Caco-2 (cell line): ENCODE data around the gene HES4. TPM values are rescaled to one million over a fixed set of nuclear protein-coding genes. Genes with fewer than 3 reads are reported as not detected.

Source experiments
- BruUV-seq: library from RNA; stranded (reverse); fragments of 400-500 nt; replicated peaks from 2 replicates; lab custom pipeline; 2021; lab: Mats Ljungman, UMichigan
- CTCF ChIA-PET: fragments of 300-600 bp; sonication (Branson Sonifier 250); formaldehyde crosslinking; loops from one replicate; lab custom pipeline; 2022; ENCODE audit warnings: antibody characterized with exemption; lab: Charles Lee
- POLR2A ChIA-PET: fragments of 300-600 bp; sonication (Branson Sonifier 250); formaldehyde crosslinking; loops from one replicate; lab custom pipeline; 2022; ENCODE audit warnings: antibody characterized with exemption; lab: Charles Lee
- DNase-seq, 2 experiments: peaks; one replicate each; pipeline versions ENCODE4 v3.0.0 to v3.0.0-alpha.2; 2020 to 2022
- H3K27me3 ChIP-seq: replicated peaks from 2 replicates; pipeline ENCODE4 v1.6.0; 2011; ENCODE audit warnings: low read length; ENCODE audit not compliant: control insufficient read depth, insufficient read depth
- H3K36me3 ChIP-seq: 2 replicates; pipeline ENCODE4 v1.5.1; 2011; ENCODE audit warnings: low read length; ENCODE audit not compliant: control insufficient read depth, insufficient read depth
- H3K4me1 ChIP-seq: fragments of 250-450 bp; sonication (Bioruptor Pico); 2 replicates; pipeline ENCODE4 v1.5.1; 2020; ENCODE audit warnings: mild to moderate bottlenecking
- H3K4me3 ChIP-seq: 2 replicates; pipeline ENCODE4 v1.5.1; 2011; ENCODE audit warnings: low read depth, mild to moderate bottlenecking, control low read depth, low read length
- H3K9me3 ChIP-seq: fragments of 250-450 bp; sonication (Bioruptor Pico); 2 replicates; pipeline ENCODE4 v1.5.1; 2020; ENCODE audit warnings: mild to moderate bottlenecking, moderate library complexity
- H3K27ac Mint-ChIP-seq: one replicate; pipeline ENCODE4 v1.8.0; 2022; ENCODE audit warnings: mixed read lengths; ENCODE audit not compliant: unreplicated experiment
- H3K27me3 Mint-ChIP-seq: one replicate; pipeline ENCODE4 v1.8.0; 2022; ENCODE audit warnings: mixed read lengths; ENCODE audit not compliant: insufficient read depth, unreplicated experiment
- H3K36me3 Mint-ChIP-seq: one replicate; pipeline ENCODE4 v1.8.0; 2022; ENCODE audit warnings: mild to moderate bottlenecking, mixed read lengths; ENCODE audit not compliant: insufficient read depth, unreplicated experiment
- H3K4me1 Mint-ChIP-seq: one replicate; pipeline ENCODE4 v1.8.0; 2022; ENCODE audit warnings: low read depth, mixed read lengths; ENCODE audit not compliant: unreplicated experiment
- H3K4me3 Mint-ChIP-seq: one replicate; pipeline ENCODE4 v1.8.0; 2022; ENCODE audit warnings: mild to moderate bottlenecking, moderate library complexity, mixed read lengths; ENCODE audit not compliant: unreplicated experiment
- H3K9me3 Mint-ChIP-seq: one replicate; pipeline ENCODE4 v1.8.0; 2022; ENCODE audit warnings: mixed read lengths; ENCODE audit not compliant: unreplicated experiment
- CTCF ChIP-seq, 2 experiments: fragments of 200-600 bp in 1 of 2; IDR thresholded peaks; 1 replicate in 1 of 2; 2 replicates in 1 of 2; pipeline versions ENCODE4 v1.5.1 to v1.8.0; 2011 to 2022; ENCODE audit warnings: antibody characterized with exemption in 1 of 2, control low read depth in 1 of 2, inconsistent platforms in 1 of 2, low read depth in 1 of 2, low read length in 1 of 2, mild to moderate bottlenecking in 1 of 2, moderate library complexity in 1 of 2; ENCODE audit not compliant: insufficient read depth in 1 of 2, severe bottlenecking in 1 of 2, unreplicated experiment in 1 of 2
- intact Hi-C: fragments of 100-400 bp; cut with micrococcal nuclease; formaldehyde crosslinking; loops from one replicate; pipeline ENCODE4 v1.10.0; 2022; ENCODE audit not compliant: unreplicated experiment
- total RNA-seq: library from RNA; stranded (reverse); gene quantifications from 2 replicates; pipeline ENCODE4 v1.2.3, GENCODE V29; 2022

Gene HES4
- total RNA-seq, 1 experiment from 2014 or later, result 53.8 TPM

GRCh38 chr1:1020415-1021009, 20.6 kb upstream of the HES4 start:
- no peaks in the 10 kb centered on the region for H3K27me3 Mint-ChIP-seq
- H3K4me3 ChIP-seq, result peak overlapping the region; percentile 88
- peak overlapping the region; percentile 67 for H3K4me3 Mint-ChIP-seq
- H3K4me1 ChIP-seq, result peaks cover 45% of the 10 kb centered on the region
- no peak for DNase-seq
- ChIA-PET POLR2A (interaction anchor here (0.6 to 1.7 kb wide), 5 partner anchors 13 to 269 kb away, joined by 3 to 16 read pairs (median 4); partner anchors contain the start of gene HES4), CTCF (interaction anchor here (1.5 to 1.6 kb wide), 2 partner anchors 14 to 18 kb away, joined by 6 to 10 read pairs; no protein-coding TSS in a partner anchor)
- no peak for TF ChIP-seq CTCF (IDR thresholded peaks at IDR 0.05; ENCODE audit: insufficient read depth in 1 of 2, low read depth in 1 of 2, low read length in 1 of 2, severe bottlenecking in 1 of 2, unreplicated experiment in 1 of 2)
- intact Hi-C loops, result no loop called here
- H3K36me3 ChIP-seq, result peaks cover 3% of the 10 kb centered on the region; the same call in 1 of the 2 replicates
- no TSS peak for BruUV-seq
- no peaks in the 10 kb centered on the region for H3K27me3 ChIP-seq
- H3K27ac Mint-ChIP-seq, result peak overlapping the region; percentile 32
- no peaks in the 10 kb centered on the region for H3K9me3 Mint-ChIP-seq
- no peaks in the 10 kb centered on the region for H3K9me3 ChIP-seq
- peaks cover 13% of the 10 kb centered on the region for H3K4me1 Mint-ChIP-seq
- peaks cover 28% of the 10 kb centered on the region for H3K36me3 Mint-ChIP-seq

GRCh38 chr1:1020000-1020404, 20.1 kb upstream of the HES4 start, which contains the start of gene AGRN:
Gene AGRN (plus strand): TSS chr1:1020120. CDS start chr1:1020173, 53 bp downstream.
- POLR2A ChIA-PET, result interaction anchor here (0.6 to 1.7 kb wide), 6 partner anchors 13 to 270 kb away, joined by 3 to 16 read pairs (median 4); partner anchors contain the start of gene HES4
- intact Hi-C loops, result loop anchor here (1.0 to 5.0 kb wide), 3 partner anchors 19 to 142 kb away; partner anchors contain the start of gene HES4
- Mint-ChIP-seq H3K36me3 (peaks cover 28% of the 10 kb centered on the region), H3K27ac (peak within 1 kb of the TSS; percentile 32), H3K27me3 (no peaks in the 10 kb centered on the region), H3K4me3 (peak within 1 kb of the TSS; percentile 67), H3K4me1 (peaks cover 13% of the 10 kb centered on the region), H3K9me3 (no peaks in the 10 kb centered on the region)
- no peak for TF ChIP-seq CTCF (IDR thresholded peaks at IDR 0.05; ENCODE audit: insufficient read depth in 1 of 2, low read depth in 1 of 2, low read length in 1 of 2, severe bottlenecking in 1 of 2, unreplicated experiment in 1 of 2)
- Histone ChIP-seq H3K4me3 (peak within 1 kb of the TSS; percentile 88), H3K36me3 (peaks cover 2% of the 10 kb centered on the region; the same call in 1 of the 2 replicates), H3K27me3 (no peaks in the 10 kb centered on the region), H3K9me3 (no peaks in the 10 kb centered on the region), H3K4me1 (peaks cover 42% of the 10 kb centered on the region)
- CTCF ChIA-PET, result interaction anchor here (1.5 to 1.6 kb wide), 2 partner anchors 13 to 18 kb away, joined by 6 to 10 read pairs; no protein-coding TSS in a partner anchor
- DNase-seq, result peak in 1 of 2 experiments; percentile 53
- BruUV-seq, result no TSS peak
